Measurements from ENCODE around the gene TREH. TPM values are rescaled to one million over a fixed set of nuclear protein-coding genes. Genes with fewer than 3 reads are reported as not detected.
"Not testable (repeated sequence)": the region's sequence is repeated elsewhere in the genome, so short reads cannot be mapped to it uniquely, and the experiment has no call there.

TREH gene, protein sequence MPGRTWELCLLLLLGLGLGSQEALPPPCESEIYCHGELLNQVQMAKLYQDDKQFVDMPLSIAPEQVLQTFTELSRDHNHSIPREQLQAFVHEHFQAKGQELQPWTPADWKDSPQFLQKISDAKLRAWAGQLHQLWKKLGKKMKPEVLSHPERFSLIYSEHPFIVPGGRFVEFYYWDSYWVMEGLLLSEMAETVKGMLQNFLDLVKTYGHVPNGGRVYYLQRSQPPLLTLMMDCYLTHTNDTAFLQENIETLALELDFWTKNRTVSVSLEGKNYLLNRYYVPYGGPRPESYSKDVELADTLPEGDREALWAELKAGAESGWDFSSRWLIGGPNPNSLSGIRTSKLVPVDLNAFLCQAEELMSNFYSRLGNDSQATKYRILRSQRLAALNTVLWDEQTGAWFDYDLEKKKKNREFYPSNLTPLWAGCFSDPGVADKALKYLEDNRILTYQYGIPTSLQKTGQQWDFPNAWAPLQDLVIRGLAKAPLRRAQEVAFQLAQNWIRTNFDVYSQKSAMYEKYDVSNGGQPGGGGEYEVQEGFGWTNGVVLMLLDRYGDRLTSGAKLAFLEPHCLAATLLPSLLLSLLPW
- total RNA-seq (ENCODE audit: insufficient read depth, low replicate concordance): not detected

DNA sequence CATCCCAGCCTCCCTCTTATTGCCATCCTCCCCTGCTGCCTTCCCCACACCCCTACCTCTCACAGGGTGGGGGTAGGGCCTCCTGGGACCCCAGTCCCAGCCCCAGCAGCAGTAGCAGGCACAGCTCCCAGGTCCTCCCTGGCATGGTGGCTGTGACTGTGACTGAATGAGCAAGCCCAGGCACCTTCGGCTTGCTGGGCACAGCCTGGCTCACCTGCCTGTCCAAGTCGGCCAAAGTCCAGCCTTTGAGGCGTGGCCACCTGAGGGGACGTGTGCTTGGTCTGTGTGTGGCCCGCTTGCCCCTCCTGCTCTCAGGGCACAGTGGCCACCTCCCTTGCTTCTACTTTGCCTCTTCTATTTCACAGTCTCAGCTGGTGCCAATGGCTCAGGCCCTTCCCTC lies at the start of gene TREH:
TSS of gene TREH (minus strand) at position 168 of the 400 bp plus-strand sequence. CDS start at position 145, 23 bp downstream.
- DNase-seq (ENCODE audit: low spot score): no peak

GRCh38 chr11:118728112-118728511 lies 48.7 kb upstream of the TREH start:
- DNase-seq (ENCODE audit: low spot score): not testable (repeated sequence)

DNA sequence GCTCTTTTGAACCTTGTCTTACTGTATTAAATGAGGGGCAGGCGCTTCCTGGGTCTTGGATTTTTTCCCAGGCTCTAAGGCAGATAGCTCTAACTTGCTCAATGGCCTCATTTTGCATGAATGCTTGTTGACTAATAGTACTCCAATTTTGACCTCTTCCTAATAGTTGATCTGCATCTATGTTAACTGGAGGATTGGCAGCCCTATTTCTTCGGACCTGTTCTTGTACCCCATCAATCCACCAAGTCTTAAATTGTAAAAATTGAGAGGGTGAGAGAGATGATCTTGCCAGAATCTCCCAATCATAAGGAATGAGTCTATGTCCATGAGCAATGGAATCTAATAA lies 48.2 kb upstream of the TREH start:
- DNase-seq (ENCODE audit: low spot score): not testable (repeated sequence)

DNA sequence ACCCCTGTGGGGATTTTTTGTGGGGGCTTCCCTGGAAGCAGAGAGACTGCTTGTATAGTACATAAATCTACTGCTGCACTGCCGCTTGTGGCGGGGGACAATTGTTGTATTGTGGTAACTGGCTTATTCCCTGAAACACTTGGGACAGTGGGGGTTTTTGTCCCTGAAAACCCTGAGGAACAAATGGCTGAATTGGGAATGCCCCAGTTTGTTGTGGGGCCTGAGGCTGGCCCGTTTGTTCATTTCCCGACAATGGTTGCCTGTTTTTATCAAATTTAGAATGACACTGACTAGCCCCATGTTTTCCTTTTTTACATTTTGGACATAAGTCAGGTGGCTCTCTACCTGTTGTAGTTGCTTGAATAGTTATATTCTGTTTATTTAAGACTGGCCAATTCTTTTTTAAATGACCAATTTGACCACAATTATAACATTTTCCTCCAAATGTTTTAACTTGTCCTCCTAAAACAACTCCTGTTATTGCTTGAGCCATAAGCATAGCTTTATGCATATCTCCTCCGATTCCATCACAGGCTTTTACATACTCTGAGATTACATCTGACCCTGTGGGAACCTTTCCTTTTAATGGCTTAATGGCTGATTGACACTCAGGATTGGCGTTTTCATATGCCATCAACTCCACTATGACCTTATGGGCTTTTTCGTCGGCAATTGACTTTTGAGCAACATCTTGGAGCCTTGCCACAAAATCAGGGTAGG lies 47.7 kb upstream of the TREH start:
- not testable (repeated sequence) for DNase-seq (ENCODE audit: low spot score)

DNA sequence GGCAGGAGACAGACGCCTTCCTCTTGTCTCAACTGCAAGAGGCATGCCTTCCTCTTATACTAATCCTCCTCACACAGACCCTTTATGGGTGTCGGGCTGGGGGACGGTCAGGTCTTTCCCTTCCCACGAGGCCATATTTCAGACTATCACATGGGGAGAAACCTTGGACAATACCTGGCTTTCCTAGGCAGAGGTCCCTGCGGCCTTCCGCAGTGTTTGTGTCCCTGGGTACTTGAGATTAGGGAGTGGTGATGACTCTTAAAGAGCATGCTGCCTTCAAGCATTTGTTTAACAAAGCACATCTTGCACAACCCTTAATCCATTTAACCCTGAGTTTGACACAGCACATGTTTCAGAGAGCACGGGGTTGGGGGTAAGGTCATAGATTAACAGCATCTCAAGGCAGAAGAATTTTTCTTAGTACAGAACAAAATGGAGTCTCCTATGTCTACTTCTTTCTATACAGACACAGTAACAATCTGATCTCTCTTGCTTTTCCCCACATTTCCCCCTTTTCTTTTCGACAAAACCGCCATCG lies 42.1 kb upstream of the TREH start:
- not testable (repeated sequence) for DNase-seq (ENCODE audit: low spot score)

- not testable (repeated sequence) for DNase-seq (ENCODE audit: low spot score)
These were observed 41.3 kb upstream of the TREH start for GRCh38 chr11:118720740-118721139.

GRCh38 chr11:118720078-118720477 lies 40.6 kb upstream of the TREH start:
- DNase-seq (ENCODE audit: low spot score): not testable (repeated sequence)

GRCh38 chr11:118718562-118718961 lies 39.1 kb upstream of the TREH start:
- not testable (repeated sequence) for DNase-seq (ENCODE audit: low spot score)

DNA sequence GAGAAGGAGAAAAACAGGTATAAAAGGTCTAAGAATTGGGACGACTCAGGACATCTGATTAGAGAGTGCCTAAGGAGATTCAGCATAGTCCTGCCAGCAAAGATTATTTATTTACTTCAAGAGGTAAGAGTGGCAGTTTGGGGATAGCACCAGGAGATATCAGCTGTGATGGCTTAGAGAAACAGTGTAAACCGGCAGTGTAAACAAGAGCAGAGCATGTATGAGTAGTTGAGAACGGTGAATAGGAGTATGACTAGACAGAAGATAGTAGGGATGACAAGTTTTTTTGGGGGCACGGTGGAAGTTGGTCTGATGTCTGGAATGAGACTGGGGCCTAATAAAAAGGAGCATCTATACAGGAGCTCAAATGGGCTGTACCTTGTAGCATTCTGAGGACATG lies 38.3 kb upstream of the TREH start:
- DNase-seq (ENCODE audit: low spot score): not testable (repeated sequence)

- not testable (repeated sequence) for DNase-seq (ENCODE audit: low spot score)
These were observed 37.8 kb upstream of the TREH start for GRCh38 chr11:118717221-118717620.

DNA sequence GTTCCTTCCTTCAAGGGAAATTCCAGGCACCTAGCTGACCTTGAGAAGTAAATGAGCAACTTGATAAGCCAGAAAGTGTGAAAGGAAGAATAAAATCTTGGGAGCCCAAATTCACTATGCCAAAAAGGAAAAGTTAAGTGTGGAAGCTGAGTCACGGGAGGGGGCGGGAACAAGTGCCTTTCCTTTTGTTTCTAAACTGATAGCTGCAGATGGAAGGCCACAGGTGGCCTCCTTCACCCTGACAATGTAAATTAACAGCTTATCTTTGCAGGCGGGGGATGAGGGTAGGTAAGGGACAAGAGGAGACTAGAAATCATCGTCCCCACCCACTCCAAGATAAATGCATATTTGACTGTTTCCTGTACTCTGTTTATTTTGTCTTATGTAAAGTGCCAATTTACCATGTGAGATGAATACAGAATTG lies 36.4 kb upstream of the TREH start:
- DNase-seq (ENCODE audit: low spot score): no peak

GRCh38 chr11:118715245-118715831 lies 35.9 kb upstream of the TREH start:
- DNase-seq (ENCODE audit: low spot score): no peak

GRCh38 chr11:118714816-118715215 lies 35.4 kb upstream of the TREH start:
- no peak for DNase-seq (ENCODE audit: low spot score)

DNA sequence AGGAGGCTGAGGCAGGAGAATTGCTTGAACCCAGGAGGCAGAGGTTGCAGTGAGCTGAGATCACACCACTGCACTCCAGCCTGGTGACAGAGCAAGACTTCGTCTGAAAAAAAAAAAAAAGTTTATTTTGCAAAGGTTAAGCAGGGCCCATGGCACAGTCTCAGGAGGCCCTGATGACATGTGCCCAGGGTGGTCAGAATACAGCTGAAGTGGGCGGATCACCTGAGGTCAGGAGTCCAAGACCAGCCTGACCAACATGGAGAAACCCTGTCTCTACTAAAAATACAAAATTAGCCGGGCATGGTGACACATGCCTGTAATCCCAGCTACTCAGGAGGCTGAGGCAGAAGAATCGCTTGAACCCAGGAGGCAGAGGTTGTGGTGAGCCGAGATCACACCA lies 35.0 kb upstream of the TREH start:
- not testable (repeated sequence) for DNase-seq (ENCODE audit: low spot score)

GRCh38 chr11:118708296-118708695 lies 28.8 kb upstream of the TREH start:
- DNase-seq (ENCODE audit: low spot score): no peak

- DNase-seq (ENCODE audit: low spot score): no peak
These were observed 27.0 kb upstream of the TREH start for GRCh38 chr11:118706546-118706825.

DNA sequence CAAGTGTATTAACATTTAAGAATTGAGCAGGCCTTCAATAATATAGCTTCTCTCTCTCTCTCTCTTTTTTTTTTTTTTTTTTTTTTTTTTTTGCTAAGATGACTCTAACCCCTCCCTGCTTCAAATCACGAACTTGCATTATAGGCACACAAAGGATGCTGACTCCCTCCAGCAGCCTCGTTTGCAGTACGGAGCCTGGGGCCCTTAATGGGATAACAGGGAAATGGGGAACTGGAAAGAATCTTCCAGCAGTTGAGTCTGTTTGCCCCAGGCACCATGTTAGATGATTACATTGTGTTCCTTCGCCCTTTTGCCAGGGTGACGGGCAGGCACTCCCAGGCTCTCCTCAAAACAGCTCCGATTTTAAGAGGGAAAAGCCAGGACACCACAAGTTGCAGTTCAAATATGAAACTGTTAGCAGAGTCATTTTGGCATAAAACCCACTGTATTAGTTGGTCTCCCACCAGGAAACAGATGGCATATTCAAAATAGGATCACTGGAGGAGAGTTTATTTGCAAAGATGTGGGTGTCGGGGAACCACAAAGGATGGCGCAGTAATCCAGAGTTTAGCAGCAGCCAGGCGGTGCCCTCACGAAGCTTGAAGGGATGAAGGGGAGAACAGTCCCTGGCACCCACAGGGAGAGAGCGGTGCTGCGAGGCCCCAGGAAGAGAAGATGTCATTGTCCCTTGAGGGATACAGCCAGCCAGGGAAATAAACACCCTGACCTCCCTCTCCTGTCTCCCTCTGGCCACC lies 26.5 kb upstream of the TREH start:
- peak; percentile 49 for DNase-seq (ENCODE audit: low spot score)

DNA sequence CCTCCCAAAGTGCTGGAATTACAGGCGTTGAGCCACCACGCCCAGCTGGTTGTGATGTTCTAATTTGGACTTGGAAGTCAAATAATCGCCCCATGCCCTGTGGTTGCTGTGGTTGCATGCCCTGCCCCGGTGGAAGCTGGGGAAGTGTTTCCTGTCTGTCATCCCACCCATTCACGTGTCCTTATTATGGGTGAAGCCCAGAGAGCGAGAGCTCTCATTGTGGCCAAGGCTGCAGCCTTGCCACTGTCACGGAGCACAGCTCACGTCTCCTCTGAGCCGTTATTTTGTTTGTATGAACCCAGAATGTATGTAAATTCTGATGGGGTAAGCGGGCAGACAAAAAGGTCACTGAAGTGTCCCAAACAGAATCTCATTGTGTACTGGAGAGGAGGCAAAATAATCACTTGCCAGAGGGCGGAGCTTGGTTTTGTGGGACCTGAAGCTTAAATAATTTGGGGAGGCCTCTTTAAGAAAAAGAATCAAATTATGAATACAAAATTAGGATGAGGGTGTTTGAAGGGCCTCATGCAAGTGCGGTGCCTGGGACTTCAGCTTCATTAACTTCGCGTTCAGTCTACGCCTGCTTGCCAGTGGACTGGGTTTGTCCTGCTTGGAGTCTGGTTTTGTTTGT lies 25.8 kb upstream of the TREH start:
- DNase-seq (ENCODE audit: low spot score): no peak

GRCh38 chr11:118703563-118704106 lies 24.2 kb upstream of the TREH start:
- peak; percentile 42 for DNase-seq (ENCODE audit: low spot score)

GRCh38 chr11:118699506-118700220 lies 20.2 kb upstream of the TREH start:
- no peak for DNase-seq (ENCODE audit: low spot score)

Measured in umbilical cord (tissue), 2 donors.